Small intestine (tissue), 7 donors: Measurements from ENCODE around the gene IL2RA. TPM values are rescaled to one million over a fixed set of nuclear protein-coding genes. Genes with fewer than 3 reads are reported as not detected.
A peak's percentile ranks its signal among the peaks of the same experiment; 100 is the strongest.

Experiments used
- DNase-seq, 2 donors: peaks; one replicate each; pipeline versions ENCODE4 v3.0.0 to v3.0.0-alpha.2; 2013
- FAIRE-seq: peaks from 2 replicates; lab custom pipeline; 2012; peaks lifted over from hg19 to GRCh38; lab: Jason Lieb, UNC
- H3K27ac ChIP-seq, 3 donors: one replicate each; pipeline ENCODE4 v1.5.1; 2013; ENCODE audit warnings: low read length in 2 of 3, mild to moderate bottlenecking in 2 of 3, control low read depth in 1 of 3, inconsistent platforms in 1 of 3, low read depth in 1 of 3, moderate library complexity in 1 of 3
- H3K27me3 ChIP-seq, 3 donors: one replicate each; pipeline ENCODE4 v1.6.1; 2013; ENCODE audit warnings: low read length in 3 of 3, inconsistent platforms in 1 of 3; ENCODE audit not compliant: control insufficient read depth in 3 of 3, insufficient read depth in 3 of 3
- H3K36me3 ChIP-seq, 3 donors: one replicate each; pipeline ENCODE4 v1.6.1; 2013; ENCODE audit warnings: low read length in 3 of 3, inconsistent platforms in 1 of 3, low read depth in 1 of 3, mild to moderate bottlenecking in 1 of 3, moderate library complexity in 1 of 3; ENCODE audit not compliant: control insufficient read depth in 3 of 3, insufficient read depth in 2 of 3
- H3K4me1 ChIP-seq, 3 donors: one replicate each; pipeline ENCODE4 v1.6.1; 2013; ENCODE audit warnings: low read length in 2 of 3, inconsistent platforms in 1 of 3, low read depth in 1 of 3, mild to moderate bottlenecking in 1 of 3, moderate library complexity in 1 of 3; ENCODE audit not compliant: control insufficient read depth in 3 of 3, insufficient read depth in 2 of 3
- H3K4me3 ChIP-seq, 3 donors: one replicate each; pipeline ENCODE4 v1.5.1; 2013; ENCODE audit warnings: low read length in 3 of 3, control low read depth in 1 of 3, inconsistent platforms in 1 of 3, low read depth in 1 of 3, mild to moderate bottlenecking in 1 of 3, moderate library complexity in 1 of 3
- H3K9me3 ChIP-seq, 2 donors: one replicate each; pipeline ENCODE4 v1.6.1; 2013; ENCODE audit warnings: low read depth in 1 of 2, low read length in 1 of 2; ENCODE audit not compliant: control insufficient read depth in 2 of 2, insufficient read depth in 1 of 2
- WGBS, 3 donors: extraction: QIAGEN DNeasy Blood & Tissue Kit; methylation state at CpG; one replicate each; pipeline ENCODE4 v1.1.7; 2013; 5-methylcytosine and 5-hydroxymethylcytosine counted together
- polyA plus RNA-seq, 4 donors: library from polyadenylated mRNA; stranded (reverse) in 3 of 4; unstranded in 1 of 4; fragments of 200-250 nt in 3 of 4; fragments of 120-200 nt in 1 of 4; gene quantifications; one replicate each; pipeline versions ENCODE4 v1.2.1 to v1.2.3, GENCODE V29; 2013
- donor health status: healthy with polysubstance abuse.
- donor health status: control.
- donor health status: control.
- donor health status: Bipolar disorder and iron deficiency.
- donor health status: healthy.

IL2RA gene
- polyA plus RNA-seq, 4 donors: 0.43 to 2.1 (median 1.1) TPM; not detected in 1

DNA sequence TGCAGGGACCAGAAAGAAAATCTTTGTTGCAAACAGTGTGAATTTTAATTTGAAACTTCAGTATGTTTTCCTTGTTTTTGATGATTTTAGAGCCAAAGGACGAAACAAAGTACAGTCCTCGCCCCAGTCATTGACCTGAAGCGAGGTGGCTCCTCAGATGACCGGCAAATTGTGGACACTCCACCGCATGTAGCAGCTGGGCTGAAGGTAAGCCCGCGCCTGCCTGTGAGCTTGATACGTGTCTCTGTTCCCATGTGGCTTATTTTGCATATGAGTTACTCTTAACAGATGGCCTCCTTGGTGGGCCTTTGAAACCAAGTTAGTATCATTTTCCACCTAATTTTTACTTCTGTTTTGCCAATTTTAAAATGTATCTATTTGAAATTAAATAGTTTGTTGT, 39.0 kb upstream of the IL2RA start:
- no peaks in the 10 kb centered on the region for H3K9me3 ChIP-seq
- peak overlapping the region in 1 of 3 donors; percentile 22 for H3K27ac ChIP-seq

DNA sequence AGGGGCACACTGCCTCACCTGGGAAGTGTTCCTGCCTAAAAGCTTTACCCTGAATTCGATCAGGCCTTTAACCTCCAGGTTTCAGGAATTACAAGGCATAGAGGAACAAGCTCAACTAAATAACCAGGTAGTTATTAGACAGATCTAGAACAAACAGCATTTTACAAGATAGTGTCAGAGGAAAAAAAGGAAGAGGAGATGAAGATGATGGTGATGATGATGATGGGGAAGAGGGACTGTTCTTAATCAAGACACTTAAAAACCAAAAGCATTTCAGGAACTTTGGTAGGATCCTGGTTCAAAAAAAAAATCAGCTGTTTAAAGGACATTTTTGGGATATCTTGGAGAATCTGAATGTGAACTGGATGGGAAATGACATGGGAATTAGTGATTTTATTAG, 38.2 kb upstream of the IL2RA start:
- peaks cover 10 to 34% (median 11%) of the 10 kb centered on the region in 3 donors for H3K36me3 ChIP-seq
- 57 to 84% (median 77%) methylated on average over 1 of the region's 1 CpG for whole genome bisulfite sequencing, 3 donors

More for the DNA sequence above, 39.0 kb upstream of the IL2RA start:
- Histone ChIP-seq H3K4me1 (no peaks in the 10 kb centered on the region), H3K27me3 (no peaks in the 10 kb centered on the region), H3K4me3 (no peak overlapping the region), H3K36me3 (peaks cover 10 to 29% (median 13%) of the 10 kb centered on the region in 3 donors)
- FAIRE-seq: no peak
- WGBS, 3 donors: 87 to 90% (median 90%) methylated on average over 8 of the region's 8 CpGs
- DNase-seq: no peak

DNA sequence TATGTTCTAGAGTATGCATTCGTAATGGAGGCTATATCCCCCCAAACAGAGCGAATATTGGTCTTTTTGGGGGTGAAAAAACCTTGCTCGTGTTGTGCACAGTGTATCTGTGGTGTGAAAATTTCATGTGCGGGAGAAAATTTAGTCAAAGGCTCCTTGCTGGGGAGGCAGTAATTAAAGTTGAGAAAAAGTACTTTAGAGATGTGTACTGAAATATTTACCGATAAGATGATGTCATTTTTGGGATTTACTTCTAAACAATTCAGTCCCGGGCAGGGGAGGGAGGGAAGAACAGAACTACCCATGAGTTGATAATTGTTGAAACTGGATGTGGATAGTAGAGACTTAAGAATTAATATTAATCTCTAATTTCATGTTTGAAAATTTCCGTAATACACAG, 36.0 kb upstream of the IL2RA start:
- WGBS, 3 donors: 81 to 96% (median 94%) methylated on average over 7 of the region's 7 CpGs
- H3K4me1 ChIP-seq: peaks cover 0 to 5% (median 0%) of the 10 kb centered on the region in 3 donors

More for the DNA sequence above, 38.2 kb upstream of the IL2RA start:
- DNase-seq (no peak), FAIRE-seq (no peak)
- Histone ChIP-seq H3K9me3 (no peaks in the 10 kb centered on the region), H3K27me3 (no peaks in the 10 kb centered on the region), H3K4me3 (no peak overlapping the region), H3K4me1 (peaks cover 0 to 4% (median 0%) of the 10 kb centered on the region in 3 donors), H3K27ac (no peak overlapping the region)

DNA sequence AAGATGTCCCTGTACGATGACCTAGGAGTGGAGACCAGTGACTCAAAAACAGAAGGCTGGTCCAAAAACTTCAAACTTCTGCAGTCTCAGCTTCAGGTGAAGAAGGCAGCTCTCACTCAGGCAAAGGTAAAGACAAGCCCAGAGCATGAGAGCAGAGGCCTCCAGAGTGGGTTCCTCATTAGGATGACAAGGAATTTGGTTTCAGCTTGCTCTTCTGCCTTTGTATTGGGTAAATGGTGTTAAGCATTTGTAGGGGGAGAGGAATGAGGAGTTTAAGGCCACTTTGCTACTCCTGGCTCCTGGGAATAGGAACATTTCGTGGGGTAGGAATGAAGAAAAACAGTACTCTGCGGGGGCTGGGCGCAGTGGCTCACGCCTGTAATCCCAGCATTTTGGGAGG, 34.9 kb upstream of the IL2RA start:
- FAIRE-seq: no peak
- peaks cover 4 to 30% (median 10%) of the 10 kb centered on the region in 3 donors for H3K36me3 ChIP-seq
- no peaks in the 10 kb centered on the region for H3K9me3 ChIP-seq
- 90 to 95% (median 94%) methylated on average over 5 of the region's 5 CpGs for WGBS, 3 donors
- no peaks in the 10 kb centered on the region for H3K27me3 ChIP-seq
- no peak overlapping the region for H3K27ac ChIP-seq
- DNase-seq: no peak
- peaks cover 0 to 11% (median 0%) of the 10 kb centered on the region in 3 donors for H3K4me1 ChIP-seq
- no peak overlapping the region for H3K4me3 ChIP-seq

More for the DNA sequence above, 36.0 kb upstream of the IL2RA start:
- FAIRE-seq (no peak), DNase-seq (no peak)
- Histone ChIP-seq H3K27ac (no peak overlapping the region), H3K36me3 (peaks cover 6 to 37% (median 10%) of the 10 kb centered on the region in 3 donors), H3K9me3 (no peaks in the 10 kb centered on the region), H3K4me3 (no peak overlapping the region), H3K27me3 (no peaks in the 10 kb centered on the region)

DNA sequence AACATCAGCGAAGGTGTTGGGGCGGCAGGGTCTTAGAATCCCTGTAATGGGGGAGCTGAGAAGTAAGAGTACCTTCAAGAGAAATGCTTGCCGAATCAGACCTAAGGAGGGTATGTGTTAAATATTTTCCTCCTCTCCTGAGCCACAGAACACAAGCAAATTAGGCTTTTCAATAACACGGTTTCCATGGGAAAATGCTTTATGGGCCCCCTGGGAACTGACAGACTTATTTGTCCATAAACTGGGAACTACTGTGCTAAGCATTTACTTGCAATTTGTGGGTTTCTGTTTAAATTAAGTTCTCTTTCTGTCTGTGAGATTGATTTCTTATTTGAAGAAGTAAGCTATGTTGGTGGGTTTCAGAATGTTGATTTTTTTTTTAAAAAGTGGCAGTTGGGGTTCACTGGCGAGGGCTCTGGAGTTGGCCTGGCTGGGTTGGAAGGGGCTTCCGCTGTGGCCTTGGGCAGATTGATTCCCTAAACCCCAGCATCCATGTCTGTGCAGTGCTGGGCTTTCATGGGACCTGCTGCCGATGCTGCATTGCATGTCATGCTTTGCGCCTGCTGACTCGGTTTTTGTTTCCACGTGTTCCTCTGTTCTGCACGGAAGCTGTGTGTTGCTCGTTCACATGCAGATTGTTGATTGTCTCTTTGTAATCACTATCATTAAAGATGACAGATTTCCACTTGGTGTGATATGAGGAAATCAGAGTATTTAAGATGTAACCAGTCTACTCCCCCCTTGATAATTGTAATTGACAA, 33.8 kb upstream of the IL2RA start:
- FAIRE-seq: no peak
- Histone ChIP-seq H3K4me1 (peaks cover 0 to 17% (median 3%) of the 10 kb centered on the region in 3 donors), H3K4me3 (no peak overlapping the region), H3K27ac (peak overlapping the region in 1 of 3 donors; percentile 41), H3K27me3 (no peaks in the 10 kb centered on the region), H3K36me3 (peaks cover 4 to 28% (median 10%) of the 10 kb centered on the region in 3 donors), H3K9me3 (no peaks in the 10 kb centered on the region)
- 76 to 86% (median 81%) methylated on average over 12 of the region's 12 CpGs for WGBS, 3 donors
- DNase-seq: no peak

DNA sequence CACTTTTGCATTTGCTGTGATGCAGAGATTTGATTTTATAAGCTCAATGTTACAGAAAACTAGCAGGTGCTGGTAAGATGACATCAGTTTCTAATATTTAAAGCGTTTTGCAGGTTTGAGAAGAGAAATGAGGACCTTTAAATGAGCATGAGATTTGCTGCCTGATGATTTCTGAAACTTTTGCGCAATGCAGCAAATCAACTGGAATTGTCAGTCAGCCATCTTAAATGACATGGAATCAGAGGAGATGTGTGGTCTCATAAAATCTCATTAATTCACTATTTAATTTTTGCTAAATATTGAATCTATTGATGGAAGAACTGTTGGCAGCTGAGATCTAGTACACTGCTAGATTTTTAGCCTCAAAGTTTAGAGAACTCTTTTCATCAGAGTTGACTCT, 30.6 kb upstream of the IL2RA start:
- WGBS, 3 donors: 66 to 74% (median 67%) methylated on average over 2 of the region's 2 CpGs
- peaks cover 0 to 27% (median 16%) of the 10 kb centered on the region in 3 donors for H3K4me1 ChIP-seq
- FAIRE-seq (no peak), DNase-seq (no peak)
- H3K9me3 ChIP-seq: no peaks in the 10 kb centered on the region
- H3K36me3 ChIP-seq: peaks cover 3 to 20% (median 4%) of the 10 kb centered on the region in 3 donors
- no peak overlapping the region for H3K4me3 ChIP-seq
- no peak overlapping the region for H3K27ac ChIP-seq
- no peaks in the 10 kb centered on the region for H3K27me3 ChIP-seq

DNA sequence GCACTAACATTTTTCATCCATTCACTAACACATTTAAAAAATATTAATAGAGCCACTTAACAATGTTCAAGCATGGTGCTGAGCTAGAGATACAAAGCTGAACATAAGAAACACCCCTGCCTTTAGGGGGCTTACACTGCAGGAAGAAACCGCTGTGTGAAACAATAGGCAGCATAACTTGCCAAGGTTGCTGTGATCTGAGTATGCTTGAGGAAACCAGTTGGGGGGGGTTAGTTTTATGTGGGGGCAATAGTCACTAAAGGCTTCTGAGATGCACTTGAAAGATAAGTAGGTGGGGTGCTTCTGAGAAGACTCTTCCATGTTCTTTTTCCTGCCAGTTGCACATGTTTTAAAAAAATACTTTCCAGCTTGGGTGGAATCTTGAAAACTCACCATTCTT, 29.5 kb upstream of the IL2RA start:
- Histone ChIP-seq H3K4me1 (peaks cover 0 to 27% (median 16%) of the 10 kb centered on the region in 3 donors), H3K9me3 (no peaks in the 10 kb centered on the region), H3K4me3 (no peak overlapping the region), H3K27ac (no peak overlapping the region), H3K27me3 (no peaks in the 10 kb centered on the region), H3K36me3 (peaks cover 0 to 12% (median 0%) of the 10 kb centered on the region in 3 donors)
- DNase-seq (peak in 1 of 2 donors; percentile 14), FAIRE-seq (no peak)
- WGBS, 3 donors: 31 to 50% (median 43%) methylated on average over 1 of the region's 1 CpG

DNA sequence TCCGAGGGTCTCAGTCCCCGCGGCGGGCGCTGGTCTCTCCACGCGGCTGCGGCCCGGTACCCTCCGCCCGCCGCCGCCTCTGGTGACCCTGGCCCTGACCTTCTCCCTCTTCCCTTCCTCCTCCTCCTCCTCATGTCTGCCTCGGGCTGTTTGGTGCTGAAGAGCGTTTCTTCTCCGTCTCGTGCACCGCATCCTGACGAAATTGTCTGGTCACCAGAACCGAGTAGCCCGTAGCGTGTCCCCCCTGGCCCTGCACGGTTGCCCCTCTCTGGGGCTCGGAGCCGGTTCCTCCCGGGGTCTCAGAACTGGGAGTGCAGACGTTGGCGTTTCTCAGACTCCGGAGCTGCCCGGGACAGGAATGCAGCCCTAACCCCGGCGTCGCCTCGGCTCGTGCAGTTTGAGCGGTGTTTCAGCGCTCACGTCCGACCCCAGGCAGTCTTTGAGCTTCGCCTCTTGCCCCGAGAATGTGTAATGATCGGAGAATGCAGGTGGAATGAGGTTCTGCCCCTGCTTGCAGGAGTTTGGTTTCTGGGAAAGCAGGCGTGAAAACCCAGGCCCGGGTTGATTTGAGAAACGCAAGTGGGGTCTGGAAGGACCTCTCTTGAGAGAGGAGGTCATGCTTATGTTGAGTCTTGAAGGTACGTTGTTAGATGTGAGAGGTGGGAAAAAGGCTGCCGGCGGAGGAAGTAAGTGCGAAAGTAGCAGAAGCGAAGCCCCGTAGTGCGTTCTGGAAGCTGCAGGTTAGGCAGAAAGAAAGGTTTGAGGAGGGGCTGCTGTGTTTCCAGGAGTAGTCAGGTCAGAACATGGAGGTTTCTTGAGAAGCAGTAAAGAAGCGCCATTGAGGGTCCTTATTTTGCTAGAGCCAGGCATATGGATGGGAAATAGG, 27.4 kb upstream of the IL2RA start:
- H3K27ac ChIP-seq: peak overlapping the region; percentile 70 to 86 (median 77)
- FAIRE-seq: no peak
- no peaks in the 10 kb centered on the region for H3K9me3 ChIP-seq
- peak overlapping the region; percentile 80 to 88 (median 86) for H3K4me3 ChIP-seq
- H3K27me3 ChIP-seq: no peaks in the 10 kb centered on the region
- H3K36me3 ChIP-seq: peaks cover 0 to 5% (median 0%) of the 10 kb centered on the region in 3 donors
- peak; percentile 49 to 68 for DNase-seq
- peaks cover 0 to 21% (median 19%) of the 10 kb centered on the region in 3 donors for H3K4me1 ChIP-seq
- 0 to 1% (median 1%) methylated on average over 43 to 53 of the region's 53 CpGs for WGBS, 3 donors
